Testis (tissue), 2 donors: Measurements from ENCODE around the gene HOXB3.

Source experiments
- POLR2A ChIP-seq: fragments of 450-650 bp; IDR thresholded peaks from one replicate; pipeline ENCODE4 v1.6.1; 2017; ENCODE audit warnings: antibody characterized with exemption, mild to moderate bottlenecking, moderate library complexity
- TF ChIP-seq, protein P1 (sequence below), 3 experiments: fragments of 450-650 bp in 2 of 3; fragments of 200-600 bp in 1 of 3; sonication (generic) in 1 of 3; IDR thresholded peaks; one replicate each; pipeline ENCODE4 v1.5.1; 2016 to 2019; ENCODE audit warnings: antibody characterized with exemption in 3 of 3, mild to moderate bottlenecking in 2 of 3, moderate library complexity in 1 of 3

DNA sequence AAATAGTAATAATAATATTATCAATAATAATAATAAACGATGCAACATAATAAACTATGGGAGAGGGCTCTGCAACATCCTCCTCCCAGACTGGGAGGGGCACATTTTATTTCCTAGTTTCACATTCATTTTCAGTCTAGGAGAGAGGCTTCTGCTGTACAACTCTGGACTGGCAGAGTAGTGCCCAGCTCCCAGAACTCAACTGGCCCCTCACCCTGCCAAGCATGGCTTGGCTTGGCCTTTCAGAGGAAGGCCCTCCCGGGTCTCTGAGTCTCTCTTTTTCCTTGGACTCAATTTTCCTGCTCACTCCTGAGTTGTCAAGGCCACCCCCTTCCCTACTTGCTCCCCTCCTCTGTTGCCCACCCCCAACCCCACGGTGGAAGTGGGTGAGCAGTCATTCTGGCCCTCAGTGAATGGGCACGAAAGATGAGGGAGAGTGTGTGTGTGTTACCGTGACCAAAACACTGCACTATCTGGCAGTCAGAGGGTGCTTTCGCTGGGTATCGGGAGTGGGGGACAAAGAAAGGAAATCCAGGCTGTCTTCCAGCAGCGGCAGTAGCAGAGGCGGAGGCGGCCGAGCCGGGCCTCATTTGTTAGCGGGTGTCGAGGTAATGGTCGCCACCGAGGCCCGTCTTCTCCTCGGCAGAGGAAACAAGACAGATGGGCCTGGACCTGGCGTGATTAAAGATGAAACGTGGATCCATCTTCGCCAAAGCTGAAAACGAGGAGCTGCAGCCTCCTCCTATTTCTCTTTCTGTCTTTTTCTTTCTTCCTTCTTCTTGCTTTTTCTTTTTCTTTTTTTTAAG, 14.2 kb downstream of the HOXB3 start:
- TF ChIP-seq POLR2A = no peak
- TF ChIP-seq, protein P1, sequence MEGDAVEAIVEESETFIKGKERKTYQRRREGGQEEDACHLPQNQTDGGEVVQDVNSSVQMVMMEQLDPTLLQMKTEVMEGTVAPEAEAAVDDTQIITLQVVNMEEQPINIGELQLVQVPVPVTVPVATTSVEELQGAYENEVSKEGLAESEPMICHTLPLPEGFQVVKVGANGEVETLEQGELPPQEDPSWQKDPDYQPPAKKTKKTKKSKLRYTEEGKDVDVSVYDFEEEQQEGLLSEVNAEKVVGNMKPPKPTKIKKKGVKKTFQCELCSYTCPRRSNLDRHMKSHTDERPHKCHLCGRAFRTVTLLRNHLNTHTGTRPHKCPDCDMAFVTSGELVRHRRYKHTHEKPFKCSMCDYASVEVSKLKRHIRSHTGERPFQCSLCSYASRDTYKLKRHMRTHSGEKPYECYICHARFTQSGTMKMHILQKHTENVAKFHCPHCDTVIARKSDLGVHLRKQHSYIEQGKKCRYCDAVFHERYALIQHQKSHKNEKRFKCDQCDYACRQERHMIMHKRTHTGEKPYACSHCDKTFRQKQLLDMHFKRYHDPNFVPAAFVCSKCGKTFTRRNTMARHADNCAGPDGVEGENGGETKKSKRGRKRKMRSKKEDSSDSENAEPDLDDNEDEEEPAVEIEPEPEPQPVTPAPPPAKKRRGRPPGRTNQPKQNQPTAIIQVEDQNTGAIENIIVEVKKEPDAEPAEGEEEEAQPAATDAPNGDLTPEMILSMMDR (IDR thresholded peaks at IDR 0.05) = no peak
